Coronary artery (tissue), 2 donors: Measurements from ENCODE around the gene LSM11.
"Not testable (repeated sequence)": the region's sequence is repeated elsewhere in the genome, so short reads cannot be mapped to it uniquely, and the experiment has no call there.

Experiments
- DNase-seq: peaks from one replicate; pipeline ENCODE4 v3.0.0-alpha.2; 2017; ENCODE audit warnings: low spot score
- H3K27ac ChIP-seq, 2 donors: fragments of 200-600 bp; sonication (generic); one replicate each; pipeline ENCODE4 v1.5.1; 2016 to 2019
- H3K4me3 ChIP-seq: fragments of 200-600 bp; sonication (generic); 2 replicates; pipeline ENCODE4 v1.5.1; 2016; ENCODE audit warnings: mild to moderate bottlenecking, moderate library complexity
- CTCF ChIP-seq: fragments of 200-600 bp; sonication (generic); IDR thresholded peaks from one replicate; pipeline ENCODE4 v1.5.1; 2019; ENCODE audit warnings: antibody characterized with exemption

Gene LSM11

GRCh38 chr5:157743163-157744050, at the start of gene LSM11:
Gene LSM11, plus strand, starts transcription at chr5:157743712. Its CDS starts 39 bp downstream, at chr5:157743751.
- peak; percentile 100 for TF ChIP-seq CTCF
- DNase-seq: peak; percentile 87
- Histone ChIP-seq H3K27ac (peak within 1 kb of the TSS; percentile 57 to 67), H3K4me3 (peak within 1 kb of the TSS; percentile 90)

GRCh38 chr5:157693816-157694215, 49.7 kb upstream of the LSM11 start:
- not testable (repeated sequence) for H3K27ac ChIP-seq, DNase-seq, H3K4me3 ChIP-seq

GRCh38 chr5:157696154-157696553, 47.4 kb upstream of the LSM11 start:
- not testable (repeated sequence) for H3K27ac ChIP-seq, H3K4me3 ChIP-seq

GRCh38 chr5:157698674-157699073, 44.8 kb upstream of the LSM11 start:
- not testable (repeated sequence) for H3K4me3 ChIP-seq, DNase-seq, H3K27ac ChIP-seq

More at GRCh38 chr5:157696154-157696553, 47.4 kb upstream of the LSM11 start:
- DNase-seq: not testable (repeated sequence)

GRCh38 chr5:157703736-157704135, 39.8 kb upstream of the LSM11 start:
- no peak for TF ChIP-seq CTCF
- DNase-seq: no peak

GRCh38 chr5:157708866-157709265, 34.6 kb upstream of the LSM11 start:
- no peak for TF ChIP-seq CTCF
- Histone ChIP-seq H3K27ac (no peak overlapping the region), H3K4me3 (no peak overlapping the region)
- no peak for DNase-seq

More at GRCh38 chr5:157703736-157704135, 39.8 kb upstream of the LSM11 start:
- Histone ChIP-seq H3K4me3 (no peak overlapping the region), H3K27ac (no peak overlapping the region)

- H3K4me3 ChIP-seq: no peak overlapping the region
- no peak for DNase-seq
- H3K27ac ChIP-seq: no peak overlapping the region
- no peak for TF ChIP-seq CTCF
These were observed 34.2 kb upstream of the LSM11 start for GRCh38 chr5:157709346-157709745.

- H3K4me3 ChIP-seq: no peak overlapping the region
- H3K27ac ChIP-seq: no peak overlapping the region
- no peak for TF ChIP-seq CTCF
- DNase-seq: no peak
These were observed 33.1 kb upstream of the LSM11 start for GRCh38 chr5:157710431-157710830.
